Fibroblast of villous mesenchyme (primary cell): ENCODE data around the gene ESPN. TPM values are rescaled to one million over a fixed set of nuclear protein-coding genes. Genes with fewer than 3 reads are reported as not detected.
"Not testable (repeated sequence)": the region's sequence is repeated elsewhere in the genome, so short reads cannot be mapped to it uniquely, and the experiment has no call there.

Experiments
- DNase-seq: peaks from one replicate; pipeline ENCODE4 v3.0.0-alpha.2; 2010; ENCODE audit warnings: low read depth
- H3K4me3 ChIP-seq: 2 replicates; pipeline ENCODE4 v1.5.1; 2011; ENCODE audit warnings: low read depth, mild to moderate bottlenecking, low read length
- total RNA-seq: library from RNA; depleted of rRNA; stranded (reverse); fragments of >200 nt; gene quantifications from 2 replicates; pipeline ENCODE4 v1.2.3, GENCODE V29; 2012
- TF ChIP-seq, protein P1 (sequence below): IDR thresholded peaks from 2 replicates; pipeline ENCODE4 v1.5.1; 2012; ENCODE audit warnings: low read depth, mild to moderate bottlenecking, low read length; ENCODE audit not compliant: insufficient read depth

ESPN gene
- total RNA-seq, 1 donor, result not detected

- no peak overlapping the region for H3K4me3 ChIP-seq
- TF ChIP-seq, protein P1, sequence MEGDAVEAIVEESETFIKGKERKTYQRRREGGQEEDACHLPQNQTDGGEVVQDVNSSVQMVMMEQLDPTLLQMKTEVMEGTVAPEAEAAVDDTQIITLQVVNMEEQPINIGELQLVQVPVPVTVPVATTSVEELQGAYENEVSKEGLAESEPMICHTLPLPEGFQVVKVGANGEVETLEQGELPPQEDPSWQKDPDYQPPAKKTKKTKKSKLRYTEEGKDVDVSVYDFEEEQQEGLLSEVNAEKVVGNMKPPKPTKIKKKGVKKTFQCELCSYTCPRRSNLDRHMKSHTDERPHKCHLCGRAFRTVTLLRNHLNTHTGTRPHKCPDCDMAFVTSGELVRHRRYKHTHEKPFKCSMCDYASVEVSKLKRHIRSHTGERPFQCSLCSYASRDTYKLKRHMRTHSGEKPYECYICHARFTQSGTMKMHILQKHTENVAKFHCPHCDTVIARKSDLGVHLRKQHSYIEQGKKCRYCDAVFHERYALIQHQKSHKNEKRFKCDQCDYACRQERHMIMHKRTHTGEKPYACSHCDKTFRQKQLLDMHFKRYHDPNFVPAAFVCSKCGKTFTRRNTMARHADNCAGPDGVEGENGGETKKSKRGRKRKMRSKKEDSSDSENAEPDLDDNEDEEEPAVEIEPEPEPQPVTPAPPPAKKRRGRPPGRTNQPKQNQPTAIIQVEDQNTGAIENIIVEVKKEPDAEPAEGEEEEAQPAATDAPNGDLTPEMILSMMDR, result no peak
- no peak for DNase-seq
Observed at GRCh38 chr1:6447016-6447817, 22.6 kb downstream of the ESPN start.

- no peak for DNase-seq
- TF ChIP-seq, protein P1, result no peak
- H3K4me3 ChIP-seq, result no peak overlapping the region
Observed at GRCh38 chr1:6447818-6448748, 23.5 kb downstream of the ESPN start.

GRCh38 chr1:6448749-6449631 lies 24.4 kb downstream of the ESPN start:
- no peak overlapping the region for H3K4me3 ChIP-seq
- TF ChIP-seq, protein P1, result no peak
- peak; percentile 11 for DNase-seq

GRCh38 chr1:6450005-6450450 lies 25.5 kb downstream of the ESPN start:
- TF ChIP-seq, protein P1, result no peak

DNA sequence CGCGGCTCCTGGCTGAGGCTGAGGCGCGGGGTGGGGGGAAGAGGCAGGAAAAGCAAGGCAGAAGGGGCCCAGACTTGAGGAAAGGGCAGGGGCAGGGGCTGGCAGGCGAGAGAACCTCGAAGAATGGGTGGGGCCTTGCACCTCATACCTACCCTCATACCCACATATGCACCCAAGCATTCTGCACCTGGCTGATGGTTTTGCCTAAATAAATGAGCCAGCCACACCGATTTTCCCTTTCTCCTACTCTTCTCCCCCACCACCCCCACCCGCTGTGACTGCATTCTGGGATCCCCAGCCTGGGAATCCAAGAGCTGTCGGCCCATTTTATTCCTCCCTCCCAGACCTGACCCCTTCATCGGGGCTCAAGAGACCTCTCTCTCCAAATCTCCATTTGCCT lies 25.9 kb downstream of the ESPN start:
- H3K4me3 ChIP-seq, DNase-seq: not testable (repeated sequence)

More at GRCh38 chr1:6450005-6450450, 25.5 kb downstream of the ESPN start:
- no peak for DNase-seq
- no peak overlapping the region for H3K4me3 ChIP-seq

GRCh38 chr1:6450943-6451373 lies 26.4 kb downstream of the ESPN start:
- no peak overlapping the region for H3K4me3 ChIP-seq
- TF ChIP-seq, protein P1, result no peak
- DNase-seq, result no peak

- peak; percentile 6 for DNase-seq
- not testable (repeated sequence) for H3K4me3 ChIP-seq
Observed at GRCh38 chr1:6453895-6454855, 29.6 kb downstream of the ESPN start.
